ENCODE results near the gene EFNA5.

- no peak for TF ChIP-seq CTCF (IDR thresholded peaks at IDR 0.05)
- no peak for TF ChIP-seq RAD21 (IDR thresholded peaks at IDR 0.05; ENCODE audit: low read length)
- TF ChIP-seq POLR2AphosphoS5 (IDR thresholded peaks at IDR 0.05; ENCODE audit: low read depth, low read length) = no peak
- TF ChIP-seq CHD2 (IDR thresholded peaks at IDR 0.05; ENCODE audit: low read length, partially characterized antibody) = no peak
- no peak for TF ChIP-seq NRF1 (IDR thresholded peaks at IDR 0.05; ENCODE audit: low read depth, low read length)
- TF ChIP-seq REST (IDR thresholded peaks at IDR 0.05; ENCODE audit: low read depth, low read length) = no peak
- TF ChIP-seq SMC3 (IDR thresholded peaks at IDR 0.05; ENCODE audit: low read depth, low read length) = no peak
- no peak for TF ChIP-seq JUND (IDR thresholded peaks at IDR 0.05)
Measured at GRCh38 chr5:107395632-107396350, 274.9 kb downstream of the EFNA5 start.

Measured in SK-N-SH (cell line).